NCI-H748 (cell line): ENCODE data around the gene PREB.

Source experiments
- DNase-seq: peaks from one replicate; lab custom pipeline; 2025; ENCODE audit not compliant: unreplicated experiment; lab: John Stamatoyannopoulos, UW

PREB gene

GRCh38 chr2:27084297-27085061 is 50.0 kb downstream of the PREB start:
- DNase-seq: no peak

- no peak for DNase-seq
These were observed 50.8 kb downstream of the PREB start for GRCh38 chr2:27083410-27084296.

- no peak for DNase-seq
These were observed 51.5 kb downstream of the PREB start for GRCh38 chr2:27082773-27083409.

GRCh38 chr2:27081984-27082772 is 52.3 kb downstream of the PREB start:
- DNase-seq: no peak
